ENCODE data around the gene SH3BGRL2.
"Not testable (repeated sequence)": the region's sequence is repeated elsewhere in the genome, so short reads cannot be mapped to it uniquely, and the experiment has no call there.

Gene SH3BGRL2

GRCh38 chr6:79702691-79703090 lies 71.6 kb downstream of the SH3BGRL2 start:
- DNase-seq = no peak

- DNase-seq = no peak
Measured at GRCh38 chr6:79704200-79704599, 73.1 kb downstream of the SH3BGRL2 start.

GRCh38 chr6:79705456-79705995 lies 74.4 kb downstream of the SH3BGRL2 start:
- DNase-seq = no peak

- DNase-seq = no peak
Measured at GRCh38 chr6:79706527-79706926, 75.4 kb downstream of the SH3BGRL2 start.

GRCh38 chr6:79707621-79708020 lies 76.5 kb downstream of the SH3BGRL2 start:
- no peak for DNase-seq

GRCh38 chr6:79708095-79708791 lies 77.1 kb downstream of the SH3BGRL2 start:
- DNase-seq = no peak

GRCh38 chr6:79710127-79710526 lies 79.0 kb downstream of the SH3BGRL2 start:
- no peak for DNase-seq

GRCh38 chr6:79711167-79711566 lies 80.0 kb downstream of the SH3BGRL2 start:
- no peak for DNase-seq

- DNase-seq = no peak
Measured at GRCh38 chr6:79712144-79712543, 81.0 kb downstream of the SH3BGRL2 start.

- DNase-seq = no peak
Measured at GRCh38 chr6:79712616-79713135, 81.5 kb downstream of the SH3BGRL2 start.

GRCh38 chr6:79713701-79714322 lies 82.7 kb downstream of the SH3BGRL2 start:
- DNase-seq = peak; percentile 44

GRCh38 chr6:79717989-79718388 lies 86.9 kb downstream of the SH3BGRL2 start:
- no peak for DNase-seq

- DNase-seq = peak; percentile 6
Measured at GRCh38 chr6:79718509-79719247, 87.5 kb downstream of the SH3BGRL2 start.

- peak; percentile 50 for DNase-seq
Measured at GRCh38 chr6:79719248-79719960, 88.3 kb downstream of the SH3BGRL2 start.

GRCh38 chr6:79724816-79725215 lies 93.7 kb downstream of the SH3BGRL2 start:
- DNase-seq = no peak

- no peak for DNase-seq
Measured at GRCh38 chr6:79731471-79731870, 100.3 kb downstream of the SH3BGRL2 start.

GRCh38 chr6:79733388-79733787 lies 102.3 kb downstream of the SH3BGRL2 start:
- DNase-seq = no peak

- no peak for DNase-seq
Measured at GRCh38 chr6:79734374-79734773, 103.2 kb downstream of the SH3BGRL2 start.

- no peak for DNase-seq
Measured at GRCh38 chr6:79735183-79735582, 104.1 kb downstream of the SH3BGRL2 start.

- no peak for DNase-seq
Measured at GRCh38 chr6:79737172-79737571, 106.0 kb downstream of the SH3BGRL2 start.

GRCh38 chr6:79742030-79742429 lies 110.9 kb downstream of the SH3BGRL2 start:
- no peak for DNase-seq

GRCh38 chr6:79745282-79745681 lies 114.2 kb downstream of the SH3BGRL2 start:
- DNase-seq = not testable (repeated sequence)
